Measurements from ENCODE around the gene COL4A2.
"Not testable (repeated sequence)": the region's sequence is repeated elsewhere in the genome, so short reads cannot be mapped to it uniquely, and the experiment has no call there.

COL4A2 gene

DNA sequence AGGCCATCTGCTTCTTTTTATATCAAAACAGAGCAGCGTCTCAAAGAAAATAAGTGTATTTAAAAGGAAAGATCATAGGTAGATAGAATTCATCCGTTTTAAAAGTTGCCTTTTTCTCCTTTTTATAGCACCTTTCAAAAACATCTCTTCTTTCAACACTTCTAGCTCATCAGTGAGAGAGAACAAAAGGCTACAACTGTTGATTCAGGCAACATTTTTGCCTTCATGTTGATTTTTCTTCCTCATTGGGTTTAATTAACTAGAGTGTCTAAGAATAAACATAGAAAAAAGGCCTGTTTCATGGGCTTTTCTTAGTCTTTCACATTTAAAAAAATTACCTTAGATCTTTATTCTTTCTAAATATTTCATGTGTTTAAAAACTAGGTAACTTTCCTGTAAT lies 13.6 kb downstream of the COL4A2 start:
- Histone ChIP-seq H3K4me3 (no peak overlapping the region), H3K27me3 (ENCODE audit: low read depth) (no peaks in the 10 kb centered on the region), H3K4me1 (no peaks in the 10 kb centered on the region), H3K9me3 (no peaks in the 10 kb centered on the region), H3K36me3 (replicated peaks) (no peaks in the 10 kb centered on the region)
- DNase-seq (ENCODE audit: low spot score in 2 of 2) = no peak
- in situ Hi-C loops (cut with MboI; ENCODE audit: low sequenced_read_pairs) = no loop called here

DNA sequence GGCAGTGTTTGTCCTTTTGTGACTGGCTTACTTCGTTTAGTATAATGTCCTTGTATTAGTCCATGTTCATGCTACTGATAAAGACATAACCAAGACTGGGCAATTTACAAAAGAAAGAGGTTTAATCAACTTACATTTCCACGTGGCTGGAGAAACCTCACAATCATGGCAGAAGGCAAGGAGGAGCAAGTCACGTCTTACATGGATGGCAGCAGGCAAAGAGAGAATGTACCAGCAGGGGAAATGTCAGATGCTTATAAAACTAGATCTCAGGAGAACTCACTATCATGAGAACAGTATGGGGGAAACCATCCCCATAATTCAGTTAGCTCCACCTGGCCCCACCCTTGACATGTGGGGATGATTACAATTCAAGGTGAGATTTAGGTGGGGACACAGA lies 14.5 kb downstream of the COL4A2 start:
- DNase-seq (ENCODE audit: low spot score in 2 of 2); H3K27me3 ChIP-seq (ENCODE audit: low read depth); H3K9me3 ChIP-seq; H3K4me3 ChIP-seq; H3K4me1 ChIP-seq; in situ Hi-C loops (cut with MboI; ENCODE audit: low sequenced_read_pairs); H3K36me3 ChIP-seq (replicated peaks): not testable (repeated sequence)

DNA sequence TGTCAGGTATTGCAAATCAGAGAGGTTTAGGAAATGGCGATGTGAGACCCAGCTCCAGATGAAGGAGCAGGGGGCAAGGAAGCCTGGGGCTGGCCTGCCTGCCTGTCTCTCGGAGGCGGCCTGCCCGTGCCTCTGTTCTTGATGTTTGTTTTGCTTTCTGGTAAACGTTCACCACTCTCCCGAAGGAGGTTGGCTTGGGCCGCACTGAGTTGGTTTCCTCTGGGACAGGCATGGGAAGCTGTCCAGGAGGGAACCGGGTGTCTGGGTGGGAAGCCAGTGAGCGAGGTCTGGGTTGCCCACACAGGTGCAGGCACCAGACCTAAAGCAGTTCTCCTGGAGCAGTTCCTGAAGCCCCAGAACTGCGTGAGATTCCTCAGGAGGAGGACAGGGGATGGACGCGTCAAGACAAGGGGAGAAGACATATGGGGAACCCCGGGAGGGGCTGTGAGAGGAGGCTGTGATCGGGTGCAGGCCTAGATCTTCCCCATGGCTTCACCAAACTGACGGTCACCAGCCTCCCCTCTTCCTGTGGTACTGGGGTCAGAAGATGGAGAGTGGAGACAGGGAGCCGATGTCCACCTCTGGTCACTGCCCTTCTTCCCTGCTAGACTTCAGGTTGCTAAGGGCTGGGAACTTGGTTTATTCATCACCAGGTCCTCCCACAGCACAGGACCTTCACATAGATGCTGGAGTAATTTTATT lies 15.2 kb downstream of the COL4A2 start:
- Histone ChIP-seq H3K9me3 (no peaks in the 10 kb centered on the region), H3K4me3 (no peak overlapping the region), H3K4me1 (no peaks in the 10 kb centered on the region), H3K27me3 (ENCODE audit: low read depth) (no peaks in the 10 kb centered on the region), H3K36me3 (replicated peaks) (no peaks in the 10 kb centered on the region)
- in situ Hi-C loops (cut with MboI; ENCODE audit: low sequenced_read_pairs) = no loop called here
- no peak for DNase-seq (ENCODE audit: low spot score in 2 of 2)

DNA sequence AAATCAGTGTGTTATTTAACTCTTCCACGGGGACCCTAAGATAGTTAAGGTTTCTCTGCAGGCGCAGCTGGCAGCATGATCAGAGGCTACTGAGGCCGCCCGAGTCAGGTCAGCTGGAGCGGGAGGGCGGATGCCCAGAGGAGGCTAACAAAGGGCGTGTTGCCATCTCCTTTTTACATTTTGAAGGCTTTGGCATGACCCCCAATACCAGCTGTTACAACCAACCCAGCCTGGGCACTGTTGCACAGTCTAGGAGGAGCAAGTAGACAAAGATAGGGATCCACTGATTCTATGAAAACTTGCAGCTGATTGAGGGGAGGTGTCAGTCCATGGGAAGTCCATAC lies 15.7 kb downstream of the COL4A2 start:
- no peaks in the 10 kb centered on the region for H3K4me1 ChIP-seq
- in situ Hi-C loops (cut with MboI; ENCODE audit: low sequenced_read_pairs) = no loop called here
- H3K27me3 ChIP-seq (ENCODE audit: low read depth) = no peaks in the 10 kb centered on the region
- no peaks in the 10 kb centered on the region for H3K9me3 ChIP-seq
- H3K4me3 ChIP-seq = no peak overlapping the region
- no peak for DNase-seq (ENCODE audit: low spot score in 2 of 2)
- no peaks in the 10 kb centered on the region for H3K36me3 ChIP-seq (replicated peaks)

DNA sequence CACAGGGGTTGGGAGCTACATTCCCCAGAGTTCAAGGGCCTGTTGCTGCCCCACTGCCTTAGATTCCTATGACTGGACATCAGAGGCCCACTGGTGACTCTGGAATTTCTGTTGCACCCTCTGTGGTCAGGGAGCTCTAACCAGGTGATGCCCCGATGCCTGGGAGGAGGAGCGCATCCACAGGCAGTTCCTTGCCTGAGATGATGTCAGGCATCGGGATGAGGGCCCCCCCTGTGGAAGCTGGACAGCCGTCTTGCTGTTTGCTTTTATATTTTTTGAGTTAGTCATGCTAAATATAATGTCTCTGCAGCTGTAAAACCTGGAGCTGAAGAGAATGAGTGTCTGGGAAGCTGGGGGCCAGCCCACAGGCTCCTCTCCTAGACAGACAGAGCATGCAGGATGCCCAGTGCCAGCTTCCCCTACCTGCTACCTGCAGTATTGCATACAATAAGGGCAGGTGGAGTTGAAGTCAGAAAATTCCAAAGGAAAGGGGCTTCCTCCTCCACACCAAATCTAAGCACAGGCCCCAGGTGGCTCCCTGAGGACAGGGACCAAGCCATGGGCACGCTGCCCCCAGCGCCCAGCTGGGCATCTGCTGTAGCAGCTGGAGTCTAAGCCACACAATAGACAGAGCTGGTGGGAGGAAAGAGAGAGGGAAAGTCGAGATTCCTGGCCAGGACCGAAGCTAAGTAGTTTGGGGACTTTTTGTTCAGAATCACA lies 16.2 kb downstream of the COL4A2 start:
- Histone ChIP-seq H3K27me3 (ENCODE audit: low read depth) (no peaks in the 10 kb centered on the region), H3K4me3 (no peak overlapping the region), H3K4me1 (no peaks in the 10 kb centered on the region), H3K9me3 (no peaks in the 10 kb centered on the region), H3K36me3 (replicated peaks) (no peaks in the 10 kb centered on the region)
- no peak for DNase-seq (ENCODE audit: low spot score in 2 of 2)
- in situ Hi-C loops (cut with MboI; ENCODE audit: low sequenced_read_pairs) = no loop called here

GRCh38 chr13:110324026-110324749 lies 17.1 kb downstream of the COL4A2 start:
- H3K27me3 ChIP-seq (ENCODE audit: low read depth) = no peaks in the 10 kb centered on the region
- in situ Hi-C loops (cut with MboI; ENCODE audit: low sequenced_read_pairs) = no loop called here
- DNase-seq (ENCODE audit: low spot score in 2 of 2) = no peak
- no peak overlapping the region for H3K4me3 ChIP-seq
- no peaks in the 10 kb centered on the region for H3K36me3 ChIP-seq (replicated peaks)
- H3K4me1 ChIP-seq = no peaks in the 10 kb centered on the region
- H3K9me3 ChIP-seq = no peaks in the 10 kb centered on the region

- no peak for DNase-seq (ENCODE audit: low spot score in 2 of 2)
- H3K9me3 ChIP-seq = no peaks in the 10 kb centered on the region
- H3K27me3 ChIP-seq (ENCODE audit: low read depth) = no peaks in the 10 kb centered on the region
- H3K4me1 ChIP-seq = no peaks in the 10 kb centered on the region
- in situ Hi-C loops (cut with MboI; ENCODE audit: low sequenced_read_pairs) = no loop called here
- no peaks in the 10 kb centered on the region for H3K36me3 ChIP-seq (replicated peaks)
- H3K4me3 ChIP-seq = no peak overlapping the region
These were observed 19.3 kb downstream of the COL4A2 start for GRCh38 chr13:110326263-110326904.

DNA sequence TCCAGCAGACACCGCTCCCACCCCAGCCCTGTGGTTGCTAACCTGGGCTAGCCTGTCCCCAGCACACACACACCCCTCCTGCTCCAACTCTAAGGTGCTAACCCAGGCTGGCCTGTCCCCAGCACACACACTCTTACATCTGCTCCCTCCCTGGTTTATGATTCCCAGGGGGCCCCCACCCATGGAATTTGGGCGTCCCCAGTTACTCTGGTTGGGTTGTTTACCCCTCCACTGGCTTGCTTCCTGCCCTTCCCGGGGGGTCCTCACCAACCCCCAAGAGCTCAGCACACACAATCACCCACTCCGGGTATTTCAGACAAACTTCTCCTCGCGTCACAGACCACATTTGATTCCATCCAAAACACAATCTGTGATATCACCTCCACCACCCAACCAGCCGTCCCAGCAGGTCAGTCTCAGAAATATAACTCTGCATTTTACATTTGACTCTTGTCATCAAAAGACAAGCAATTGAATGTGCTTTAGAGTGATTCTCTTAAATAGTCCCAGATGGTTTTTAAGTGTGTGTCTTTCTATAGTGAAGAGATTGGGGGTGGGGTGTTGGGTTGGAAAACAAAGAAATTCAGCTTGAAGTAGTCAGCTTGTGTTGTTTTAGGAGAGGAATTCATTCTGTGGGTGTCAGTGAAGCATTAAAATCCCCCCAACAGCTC lies 20.1 kb downstream of the COL4A2 start:
- in situ Hi-C loops (cut with MboI; ENCODE audit: low sequenced_read_pairs) = no loop called here
- Histone ChIP-seq H3K4me1 (no peaks in the 10 kb centered on the region), H3K9me3 (no peaks in the 10 kb centered on the region), H3K36me3 (replicated peaks) (no peaks in the 10 kb centered on the region), H3K27me3 (ENCODE audit: low read depth) (no peaks in the 10 kb centered on the region), H3K4me3 (no peak overlapping the region)
- no peak for DNase-seq (ENCODE audit: low spot score in 2 of 2)

GRCh38 chr13:110328573-110328972 lies 21.5 kb downstream of the COL4A2 start:
- DNase-seq (ENCODE audit: low spot score in 2 of 2) = no peak
- Histone ChIP-seq H3K4me3 (no peak overlapping the region), H3K4me1 (no peaks in the 10 kb centered on the region), H3K36me3 (replicated peaks) (no peaks in the 10 kb centered on the region), H3K27me3 (ENCODE audit: low read depth) (no peaks in the 10 kb centered on the region), H3K9me3 (no peaks in the 10 kb centered on the region)
- in situ Hi-C loops (cut with MboI; ENCODE audit: low sequenced_read_pairs) = no loop called here

DNA sequence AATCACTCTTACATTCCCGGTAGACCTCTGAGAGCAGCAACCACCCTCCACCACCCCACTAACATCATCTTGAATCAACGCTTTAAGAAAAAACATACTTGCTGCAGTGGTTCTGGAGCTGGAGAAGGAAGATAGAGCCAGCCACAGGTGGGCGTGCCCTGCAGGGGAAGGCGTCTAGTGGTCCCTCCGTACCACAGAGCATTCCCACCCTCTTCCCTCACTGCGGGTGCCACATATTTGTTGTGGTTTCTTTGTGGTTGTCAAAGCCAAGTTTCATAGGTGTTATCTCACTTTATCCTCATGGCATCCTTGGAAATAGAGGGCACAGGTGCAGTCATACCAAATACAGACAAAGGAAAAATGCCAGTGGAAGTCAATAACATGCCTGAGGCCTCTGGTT lies 22.2 kb downstream of the COL4A2 start:
- no peaks in the 10 kb centered on the region for H3K36me3 ChIP-seq (replicated peaks)
- DNase-seq (ENCODE audit: low spot score in 2 of 2) = no peak
- H3K4me1 ChIP-seq = no peaks in the 10 kb centered on the region
- in situ Hi-C loops (cut with MboI; ENCODE audit: low sequenced_read_pairs) = no loop called here
- no peaks in the 10 kb centered on the region for H3K27me3 ChIP-seq (ENCODE audit: low read depth)
- no peak overlapping the region for H3K4me3 ChIP-seq
- H3K9me3 ChIP-seq = no peaks in the 10 kb centered on the region

GRCh38 chr13:110329798-110330461 lies 22.8 kb downstream of the COL4A2 start:
- no peaks in the 10 kb centered on the region for H3K4me1 ChIP-seq
- DNase-seq (ENCODE audit: low spot score in 2 of 2) = no peak

DNA sequence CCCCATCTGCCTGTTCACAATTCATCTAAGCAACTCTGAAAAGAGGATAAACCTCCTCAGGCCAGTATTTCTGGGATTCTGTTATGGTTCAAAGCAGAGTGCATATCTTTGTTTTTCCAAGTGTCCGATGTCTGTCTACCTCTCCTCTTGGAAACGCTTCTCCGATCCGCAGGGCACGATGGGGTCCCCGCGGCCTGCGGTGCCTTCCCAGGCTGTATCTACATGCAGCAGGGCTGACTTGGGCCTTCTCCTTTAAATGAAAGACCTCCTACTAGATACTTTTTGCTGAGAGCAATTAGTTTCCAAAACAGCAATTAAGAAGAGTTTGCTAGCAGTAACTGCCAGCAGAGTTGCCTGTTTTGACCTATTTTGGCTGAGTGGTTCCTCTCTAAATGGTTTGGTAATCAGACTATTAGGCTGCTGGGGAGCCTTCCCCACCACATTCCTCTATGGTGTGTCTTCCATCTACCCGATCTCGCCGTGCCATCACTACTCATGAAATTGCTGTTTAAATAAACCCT lies 23.5 kb downstream of the COL4A2 start:
- Histone ChIP-seq H3K9me3 (no peaks in the 10 kb centered on the region), H3K4me3 (no peak overlapping the region), H3K4me1 (no peaks in the 10 kb centered on the region), H3K27me3 (ENCODE audit: low read depth) (no peaks in the 10 kb centered on the region), H3K36me3 (replicated peaks) (no peaks in the 10 kb centered on the region)
- in situ Hi-C loops (cut with MboI; ENCODE audit: low sequenced_read_pairs) = no loop called here
- no peak for DNase-seq (ENCODE audit: low spot score in 2 of 2)

More at GRCh38 chr13:110329798-110330461, 22.8 kb downstream of the COL4A2 start:
- in situ Hi-C loops (cut with MboI; ENCODE audit: low sequenced_read_pairs) = no loop called here
- Histone ChIP-seq H3K36me3 (replicated peaks) (no peaks in the 10 kb centered on the region), H3K27me3 (ENCODE audit: low read depth) (no peaks in the 10 kb centered on the region), H3K9me3 (no peaks in the 10 kb centered on the region), H3K4me3 (no peak overlapping the region)

GRCh38 chr13:110331362-110331761 lies 24.3 kb downstream of the COL4A2 start:
- no peak for DNase-seq (ENCODE audit: low spot score in 2 of 2)
- H3K36me3 ChIP-seq (replicated peaks) = no peaks in the 10 kb centered on the region
- no peaks in the 10 kb centered on the region for H3K9me3 ChIP-seq
- no peaks in the 10 kb centered on the region for H3K27me3 ChIP-seq (ENCODE audit: low read depth)
- in situ Hi-C loops (cut with MboI; ENCODE audit: low sequenced_read_pairs) = no loop called here
- no peaks in the 10 kb centered on the region for H3K4me1 ChIP-seq
- no peak overlapping the region for H3K4me3 ChIP-seq
